HUDEP-2 (cell line): Measurements from ENCODE around the gene GCNT2.
A peak's percentile ranks its signal among the peaks of the same experiment; 100 is the strongest.
"Not testable (repeated sequence)": the region's sequence is repeated elsewhere in the genome, so short reads cannot be mapped to it uniquely, and the experiment has no call there.

Experiments
- DNase-seq, 76 experiments: peaks; one replicate each; lab custom pipeline; 2025; ENCODE audit not compliant: unreplicated experiment in 76 of 76; lab: John Stamatoyannopoulos, UW

GCNT2 gene

DNA sequence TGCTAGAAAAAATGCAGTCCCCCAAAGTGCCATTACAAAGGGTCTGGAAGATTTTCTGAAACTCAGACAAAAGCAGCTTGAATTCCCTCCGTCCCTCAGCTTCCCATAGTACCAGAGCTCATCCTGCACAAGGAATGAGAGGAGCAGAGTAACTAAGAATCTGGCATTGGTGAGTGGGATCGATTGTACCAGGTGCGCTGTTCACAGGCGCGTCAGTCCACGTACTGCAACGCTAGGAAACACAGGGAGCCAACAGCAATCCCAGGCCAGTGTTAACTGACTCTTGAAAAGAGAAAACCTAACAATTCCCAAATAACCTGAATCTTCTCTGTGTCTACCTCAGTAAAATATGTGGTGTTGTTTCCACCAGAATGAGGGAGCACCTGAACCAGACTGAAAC, 77.9 kb downstream of the GCNT2 start:
- no peak for DNase-seq

- DNase-seq = not testable (repeated sequence)
Observed at GRCh38 chr6:10600681-10601080, 79.5 kb downstream of the GCNT2 start.

GRCh38 chr6:10603219-10603618, 82.1 kb downstream of the GCNT2 start:
- no peak for DNase-seq

GRCh38 chr6:10609038-10609437, 87.9 kb downstream of the GCNT2 start:
- DNase-seq = no peak

DNA sequence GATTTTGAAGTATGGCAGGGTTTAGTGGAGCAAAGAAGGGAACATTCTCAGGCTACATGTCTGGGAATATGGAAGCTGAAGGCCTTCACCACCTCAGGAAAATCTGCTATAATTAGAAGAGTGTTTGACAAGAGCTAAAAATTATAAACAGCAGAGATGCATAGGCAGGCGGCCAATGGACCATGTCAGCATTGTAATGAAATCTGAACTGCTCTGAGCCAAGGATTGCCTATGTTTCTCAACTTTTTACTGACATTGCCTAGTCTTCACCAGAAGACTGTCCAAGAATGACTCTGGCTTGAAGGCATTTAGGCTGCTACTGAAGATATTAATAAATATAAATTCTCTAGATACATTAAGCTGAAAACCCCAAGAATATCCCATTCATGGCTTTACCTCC, 89.1 kb downstream of the GCNT2 start:
- DNase-seq = no peak

- DNase-seq = no peak
Observed at GRCh38 chr6:10612161-10612560, 91.0 kb downstream of the GCNT2 start.

- no peak for DNase-seq
Observed at GRCh38 chr6:10613077-10613476, 91.9 kb downstream of the GCNT2 start.

DNA sequence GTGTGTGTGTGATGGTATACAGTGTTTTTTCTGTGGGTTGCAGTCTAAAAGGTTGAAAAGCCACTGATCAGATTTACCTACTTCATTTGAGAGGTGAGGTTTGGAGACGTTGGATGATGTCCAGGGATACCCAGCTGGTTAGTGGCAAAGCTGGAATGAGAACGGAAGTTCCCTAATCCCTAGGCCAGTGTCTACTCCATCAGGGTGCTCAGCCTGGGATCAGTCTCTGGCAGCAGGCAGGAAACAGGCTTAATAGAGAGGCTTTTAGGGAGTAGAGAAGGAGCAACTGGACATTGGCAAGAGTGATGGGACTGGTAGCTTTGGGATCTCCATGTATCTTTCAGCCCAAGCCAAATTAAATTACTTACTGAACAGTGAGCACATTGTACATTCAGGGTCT, 92.6 kb downstream of the GCNT2 start:
- no peak for DNase-seq

DNA sequence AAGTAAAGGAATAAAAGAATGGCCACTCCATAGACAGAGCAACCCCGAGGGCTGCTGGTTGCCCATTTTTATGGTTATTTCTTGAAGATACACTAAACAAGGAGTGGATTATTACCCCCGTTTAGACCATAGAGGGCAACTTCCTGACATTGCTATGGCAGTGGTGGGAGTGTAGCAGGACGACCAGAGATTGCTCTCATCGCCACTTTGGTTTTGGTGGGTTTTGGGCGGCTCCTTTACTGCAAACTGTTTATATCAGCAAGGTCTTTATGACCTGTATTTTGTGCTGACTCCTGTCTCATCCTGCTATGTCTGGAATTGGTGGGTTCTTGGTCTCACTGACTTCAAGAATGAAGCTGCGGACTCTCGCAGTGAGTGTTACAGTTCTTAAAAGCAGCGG, 94.5 kb downstream of the GCNT2 start:
- DNase-seq = no peak

DNA sequence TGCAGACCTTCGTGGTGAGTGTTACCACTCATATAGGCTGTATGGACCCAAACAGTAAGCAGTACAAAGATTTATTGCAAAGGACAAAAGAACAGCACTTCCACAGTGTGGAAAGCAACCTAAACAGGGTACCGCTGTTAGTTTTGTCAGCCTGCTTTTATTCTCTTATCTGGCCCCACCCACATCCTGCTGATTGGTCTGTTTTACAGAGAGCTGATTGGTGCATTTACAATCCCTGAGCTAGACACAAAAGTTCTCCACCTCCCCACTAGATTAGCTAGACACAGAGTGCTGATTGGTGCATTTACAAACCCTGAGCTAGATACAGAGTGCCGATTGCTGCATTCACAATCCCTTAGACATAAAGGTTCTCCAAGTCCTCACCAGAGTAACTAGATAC, 95.1 kb downstream of the GCNT2 start:
- DNase-seq = not testable (repeated sequence)

DNA sequence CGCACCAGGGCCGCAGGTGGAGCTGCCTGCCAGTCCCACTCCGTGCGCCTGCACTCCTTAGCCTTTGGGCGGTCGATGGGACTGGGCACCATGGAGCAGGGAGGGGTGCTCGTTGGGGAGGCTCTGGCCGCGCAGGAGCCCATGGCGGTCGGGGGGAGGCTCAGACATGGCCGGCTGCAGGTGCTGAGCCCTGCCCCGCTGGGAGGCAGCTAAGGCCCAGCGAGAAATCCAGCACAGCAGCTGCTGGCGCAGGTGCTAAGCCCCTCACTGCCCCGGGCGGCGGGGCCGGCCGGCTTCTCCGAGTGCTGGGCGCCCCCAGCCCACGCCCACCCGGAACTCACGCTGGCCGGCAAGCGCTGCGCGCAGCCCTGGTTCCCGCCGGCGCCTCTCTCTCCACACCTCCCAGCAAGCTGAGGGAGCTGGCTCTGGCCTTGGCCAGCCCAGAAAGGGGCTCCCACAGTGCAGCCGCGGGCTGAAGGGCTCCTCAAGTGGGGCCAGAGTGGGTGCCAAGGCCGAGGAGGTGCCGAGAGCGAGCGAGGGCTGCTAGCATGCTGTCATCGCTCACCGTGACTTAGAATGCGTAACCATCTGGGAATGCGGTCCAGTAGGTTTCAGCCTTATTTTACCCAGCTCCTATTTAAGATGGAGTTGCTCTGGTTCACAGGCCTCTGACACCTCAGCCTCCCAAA, 96.0 kb downstream of the GCNT2 start:
- no peak for DNase-seq

DNA sequence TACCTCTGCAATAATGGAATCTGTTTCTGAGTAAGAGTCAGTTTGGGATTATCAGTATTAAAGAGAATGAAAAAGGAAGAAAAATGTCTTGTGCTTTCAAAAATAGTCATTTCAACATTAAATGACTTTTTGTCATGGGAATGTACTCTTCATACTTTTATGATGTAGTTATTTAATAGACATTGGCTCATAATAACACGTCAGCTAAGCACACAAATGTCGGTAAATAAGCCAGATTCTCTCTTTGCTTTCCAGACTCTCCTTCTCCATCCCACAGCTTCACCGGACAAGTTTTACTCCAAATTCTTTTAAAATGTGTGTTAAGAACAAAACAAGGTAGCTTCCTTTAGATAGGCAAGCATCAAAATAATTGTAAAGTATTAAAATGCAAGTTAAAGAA, 97.3 kb downstream of the GCNT2 start:
- DNase-seq = no peak

- no peak for DNase-seq
Observed at GRCh38 chr6:10621213-10621612, 100.1 kb downstream of the GCNT2 start.

DNA sequence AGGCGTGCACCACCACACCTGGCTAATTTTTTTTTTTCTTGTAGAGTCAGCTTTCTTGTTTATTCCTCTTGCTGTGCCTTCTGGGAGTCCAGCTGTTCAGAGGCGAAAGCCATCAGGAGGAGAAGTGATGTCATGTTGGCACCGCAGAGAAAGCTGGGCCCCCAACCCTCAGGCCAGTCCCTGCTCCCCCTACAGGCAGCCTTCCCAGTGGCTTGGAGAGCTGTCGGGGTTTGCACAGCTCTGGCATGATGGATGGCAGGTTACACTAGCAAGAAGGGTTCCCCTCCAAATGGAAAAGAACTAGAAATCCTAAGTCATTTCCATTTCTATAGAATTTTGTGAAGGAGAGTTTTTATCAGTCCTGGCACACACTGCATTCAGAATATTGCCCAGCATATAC, 100.7 kb downstream of the GCNT2 start:
- DNase-seq = no peak

DNA sequence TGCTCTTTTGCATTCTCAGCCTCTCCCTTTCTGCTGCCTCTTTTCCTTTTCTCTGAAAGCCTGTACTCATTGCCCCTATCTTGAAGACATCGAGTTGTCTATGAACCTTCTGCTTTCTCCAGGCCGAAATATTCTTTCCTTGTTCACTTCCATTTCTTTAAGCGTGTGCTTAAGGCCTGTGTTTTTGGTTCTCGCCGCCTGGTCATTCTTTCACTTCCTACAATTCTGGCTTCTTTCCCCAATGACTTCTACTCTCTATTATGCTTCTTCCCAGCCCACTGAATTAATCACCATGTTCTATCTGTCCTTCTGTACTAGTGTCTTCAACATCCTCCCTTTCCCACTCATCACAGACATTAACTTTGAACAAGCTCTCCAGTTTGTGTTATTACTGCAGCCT, 103.7 kb downstream of the GCNT2 start:
- no peak for DNase-seq

DNA sequence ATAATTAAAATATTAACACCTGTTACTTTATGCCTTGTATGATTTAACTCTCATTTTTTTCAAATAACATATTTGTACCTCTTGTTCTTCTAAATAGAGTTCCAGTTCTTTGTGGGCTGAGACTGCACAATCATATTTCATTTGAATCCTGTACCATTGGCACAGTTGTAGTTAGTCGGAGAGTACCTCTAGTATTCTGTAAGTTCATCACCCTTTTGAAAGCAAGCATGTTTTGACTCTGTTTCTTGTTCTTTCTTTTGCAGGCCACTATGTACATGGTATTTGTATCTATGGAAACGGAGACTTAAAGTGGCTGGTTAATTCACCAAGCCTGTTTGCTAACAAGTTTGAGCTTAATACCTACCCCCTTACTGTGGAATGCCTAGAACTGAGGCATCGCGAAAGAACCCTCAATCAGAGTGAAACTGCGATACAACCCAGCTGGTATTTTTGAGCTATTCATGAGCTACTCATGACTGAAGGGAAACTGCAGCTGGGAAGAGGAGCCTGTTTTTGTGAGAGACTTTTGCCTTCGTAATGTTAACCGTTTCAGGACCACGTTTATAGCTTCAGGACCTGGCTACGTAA, 105.1 kb downstream of the GCNT2 start:
- DNase-seq = no peak

DNA sequence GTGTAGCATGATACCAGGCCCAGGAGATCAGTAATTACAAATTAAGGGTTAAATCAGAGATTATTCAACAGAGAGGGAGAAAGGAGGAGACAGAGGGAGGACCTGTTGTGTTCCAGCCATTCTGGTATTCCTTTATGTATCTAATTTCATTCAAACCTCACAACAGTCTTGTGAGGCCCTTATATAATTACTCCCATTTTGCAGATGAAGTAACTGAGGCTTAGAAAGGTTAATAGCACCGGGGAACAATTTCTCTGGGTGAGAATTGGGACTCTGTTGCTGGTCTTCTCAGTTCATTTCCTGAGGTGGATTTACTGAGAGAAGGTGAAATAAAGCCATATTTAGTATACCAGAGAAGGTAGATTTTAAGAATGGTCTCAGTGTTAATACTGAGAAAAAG, 106.6 kb downstream of the GCNT2 start:
- no peak for DNase-seq

GRCh38 chr6:10630178-10630577, 109.0 kb downstream of the GCNT2 start:
- no peak for DNase-seq

GRCh38 chr6:10633216-10633615, 112.1 kb downstream of the GCNT2 start:
- peak in 6 of 76 experiments; percentile 6 to 32 (median 26) for DNase-seq

GRCh38 chr6:10640412-10640811, 119.3 kb downstream of the GCNT2 start:
- DNase-seq = peak in 1 of 76 experiments; percentile 23

DNA sequence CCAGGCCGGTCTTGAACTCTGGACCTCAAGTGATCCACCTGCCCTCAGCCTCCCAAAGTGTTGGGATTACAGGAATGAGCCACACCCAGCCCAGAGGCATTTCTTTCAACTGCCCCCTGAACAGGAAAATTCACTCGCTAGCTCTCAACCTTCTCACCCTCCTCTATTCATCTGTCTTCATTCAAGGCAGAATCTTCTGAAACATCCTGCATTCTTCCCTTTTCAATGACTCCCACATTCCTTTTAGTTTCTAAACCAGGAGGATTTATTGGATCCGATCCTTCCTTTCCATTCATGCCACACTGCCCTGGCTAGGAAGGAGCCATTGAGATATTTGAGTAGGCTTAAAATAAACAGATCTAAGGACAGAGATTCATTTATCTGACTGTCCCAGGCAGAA, 120.4 kb downstream of the GCNT2 start:
- DNase-seq = no peak

GRCh38 chr6:10643201-10643651, 122.1 kb downstream of the GCNT2 start:
- peak in 4 of 76 experiments; percentile 9 to 39 (median 18) for DNase-seq

GRCh38 chr6:10644225-10644624, 123.1 kb downstream of the GCNT2 start:
- DNase-seq = no peak
